GM12892 (cell line): Measurements from ENCODE around the gene SLC41A1.

Experiments used
- POLR2A ChIP-seq: IDR thresholded peaks from 2 replicates; pipeline ENCODE4 v1.6.1; 2011; ENCODE audit warnings: low read depth, low read length, control low read depth
- POLR2AphosphoS5 ChIP-seq: IDR thresholded peaks from 2 replicates; pipeline ENCODE4 v1.6.1; 2011; ENCODE audit warnings: low read depth, low read length, control low read depth

- no peak for TF ChIP-seq POLR2AphosphoS5
- no peak for TF ChIP-seq POLR2A
Observed at GRCh38 chr1:205832326-205832751, 19.3 kb upstream of the SLC41A1 start.
